HepG2 (cell line): ENCODE results near the gene EFNA2. TPM values are rescaled to one million over a fixed set of nuclear protein-coding genes. Genes with fewer than 3 reads are reported as not detected.

Source experiments
- HINFP ChIP-seq: sonication (generic); formaldehyde crosslinking; IDR thresholded peaks from 2 replicates; pipeline ENCODE4 v1.4.0; 2020; ENCODE audit warnings: low read depth, mild to moderate bottlenecking, missing genetic modification reagents
- MTA1 ChIP-seq: sonication (generic); formaldehyde crosslinking; IDR thresholded peaks from 2 replicates; pipeline ENCODE4 v1.4.0; 2020; ENCODE audit warnings: missing genetic modification reagents, mild to moderate bottlenecking, borderline replicate concordance
- MTF2 ChIP-seq: sonication (generic); formaldehyde crosslinking; IDR thresholded peaks from 2 replicates; pipeline ENCODE4 v1.5.0; 2020; ENCODE audit warnings: missing genetic modification reagents, borderline replicate concordance
- MYNN ChIP-seq: sonication (generic); formaldehyde crosslinking; IDR thresholded peaks from 2 replicates; pipeline ENCODE4 v1.4.0; 2020; ENCODE audit warnings: mild to moderate bottlenecking, low read depth, missing genetic modification reagents
- NR3C1 ChIP-seq: sonication (generic); formaldehyde crosslinking; IDR thresholded peaks from 2 replicates; pipeline ENCODE4 v1.4.0; 2020; ENCODE audit warnings: missing genetic modification reagents
- PATZ1 ChIP-seq: sonication (generic); formaldehyde crosslinking; IDR thresholded peaks from 2 replicates; pipeline ENCODE4 v1.4.0; 2020; ENCODE audit warnings: missing genetic modification reagents
- TEF ChIP-seq: sonication (generic); formaldehyde crosslinking; IDR thresholded peaks from 2 replicates; pipeline ENCODE4 v1.5.0; 2020; ENCODE audit warnings: missing genetic modification reagents
- ZBTB20 ChIP-seq: sonication (generic); formaldehyde crosslinking; IDR thresholded peaks from 2 replicates; pipeline ENCODE4 v1.8.1; 2023; ENCODE audit warnings: missing genetic modification reagents, low read depth, mild to moderate bottlenecking, borderline replicate concordance
- ZBTB25 ChIP-seq: IDR thresholded peaks from 2 replicates; pipeline ENCODE4 v1.6.1; 2018; ENCODE audit warnings: missing genetic modification reagents
- ZNF407 ChIP-seq: sonication (generic); formaldehyde crosslinking; IDR thresholded peaks from one replicate; pipeline ENCODE4 v1.5.1; 2020; ENCODE audit warnings: mild to moderate bottlenecking, missing genetic modification reagents; ENCODE audit errors: not compliant biosample characterization
- ZNF616 ChIP-seq: sonication (generic); formaldehyde crosslinking; IDR thresholded peaks from 2 replicates; pipeline ENCODE4 v1.5.0; 2020; ENCODE audit warnings: low read depth, mild to moderate bottlenecking, missing genetic modification reagents
- polyA plus RNA-seq, 8 experiments: library from polyadenylated mRNA; depleted of rRNA in 3 of 8; stranded (reverse) in 7 of 8; unstranded in 1 of 8; fragments of >200 nt; fragmentation: Illumina TruSeq in 4 of 8; extraction: Trizol in 4 of 8; gene quantifications; 2 replicates each; pipeline versions ENCODE4 v1.2.1 to v1.2.3, GENCODE V29; 2011 to 2016; ENCODE audit warnings: low read depth in 4 of 8, missing spikeins in 1 of 8, mixed read lengths in 1 of 8; ENCODE audit not compliant: insufficient read depth in 1 of 8
- total RNA-seq, 5 experiments: library from RNA; depleted of rRNA; stranded (reverse); fragments of >200 nt; fragmentation: Illumina TruSeq; extraction: Trizol; gene quantifications; 2 replicates each; pipeline ENCODE4 v1.2.3, GENCODE V29; 2016; ENCODE audit warnings: low read depth in 1 of 5

EFNA2 gene
- total and polyA plus RNA-seq, 2 of the 13 experiments (the other 11 are each of a cell fraction or from before 2014, with no cell fraction given): 6.0 to 9.9 TPM

- TF ChIP-seq PATZ1 (CRISPR knock-in tag): peak; percentile 87
- no peak for TF ChIP-seq MYNN
- 0 out of 2 replicates have a peak, but pooled peaks have one; percentile 28 for TF ChIP-seq ZNF616
- 0 out of 2 replicates have a peak, but pooled peaks have one; percentile 13 for TF ChIP-seq ZBTB20 (CRISPR knock-in tag)
- TF ChIP-seq MTF2 (CRISPR knock-in tag): no peak
- TF ChIP-seq MTA1 (CRISPR knock-in tag): no peak; the same call in 1 of the 2 replicates
- no peak for TF ChIP-seq TEF (CRISPR knock-in tag)
- TF ChIP-seq ZBTB25 (CRISPR knock-in tag): no peak
- TF ChIP-seq HINFP (CRISPR knock-in tag): no peak
- no peak for TF ChIP-seq NR3C1
- no peak for TF ChIP-seq ZNF407 (CRISPR knock-in tag)
Observed at GRCh38 chr19:1239796-1240737, 45.6 kb upstream of the EFNA2 start (continued).
